HG03103 (cell line): Measurements from ENCODE around the gene CATSPER1.
"Not testable (repeated sequence)": the region's sequence is repeated elsewhere in the genome, so short reads cannot be mapped to it uniquely, and the experiment has no call there.

ENCODE experiments used
- ATAC-seq: cut with Tn5 transposase; IDR thresholded peaks from one replicate; pipeline ENCODE4 v1.9.1; 2021; ENCODE audit warnings: low read depth; ENCODE audit not compliant: unreplicated experiment

Gene CATSPER1

GRCh38 chr11:66022401-66023185 is 3.7 kb downstream of the CATSPER1 start:
- ATAC-seq = no peak

GRCh38 chr11:66020618-66021357 is 5.5 kb downstream of the CATSPER1 start:
- ATAC-seq = no peak

GRCh38 chr11:66020212-66020611 is 6.1 kb downstream of the CATSPER1 start:
- no peak for ATAC-seq

GRCh38 chr11:66017321-66017720 is 9.0 kb downstream of the CATSPER1 start:
- ATAC-seq = no peak

GRCh38 chr11:66016793-66017177 is 9.5 kb downstream of the CATSPER1 start:
- no peak for ATAC-seq

GRCh38 chr11:66015936-66016792 is 10.1 kb downstream of the CATSPER1 start:
- ATAC-seq = no peak

- no peak for ATAC-seq
These were observed 10.8 kb downstream of the CATSPER1 start for GRCh38 chr11:66015454-66015881.

- no peak for ATAC-seq
These were observed 11.3 kb downstream of the CATSPER1 start for GRCh38 chr11:66014804-66015453.

GRCh38 chr11:66013762-66014100 is 12.5 kb downstream of the CATSPER1 start:
- no peak for ATAC-seq

GRCh38 chr11:66012946-66013761 is 13.1 kb downstream of the CATSPER1 start:
- ATAC-seq = no peak

- no peak for ATAC-seq
These were observed 13.8 kb downstream of the CATSPER1 start for GRCh38 chr11:66012371-66012945.

- no peak for ATAC-seq
These were observed 14.4 kb downstream of the CATSPER1 start, which contains the start of gene CST6 for GRCh38 chr11:66011785-66012303. TSS of gene CST6 (plus strand) at chr11:66012008. CDS start at chr11:66012045, 37 bp downstream.

- no peak for ATAC-seq
These were observed 15.0 kb downstream of the CATSPER1 start for GRCh38 chr11:66011239-66011784.

GRCh38 chr11:66010036-66010435 is 16.2 kb downstream of the CATSPER1 start:
- ATAC-seq = not testable (repeated sequence)

GRCh38 chr11:66008468-66009101 is 17.7 kb downstream of the CATSPER1 start:
- no peak for ATAC-seq

GRCh38 chr11:66008095-66008467 is 18.2 kb downstream of the CATSPER1 start:
- ATAC-seq = no peak

GRCh38 chr11:66007201-66007634 is 19.1 kb downstream of the CATSPER1 start:
- ATAC-seq = no peak

- no peak for ATAC-seq
These were observed 19.4 kb downstream of the CATSPER1 start for GRCh38 chr11:66006891-66007176.
